ENCODE data around the gene XPNPEP2. TPM values are rescaled to one million over a fixed set of nuclear protein-coding genes. Genes with fewer than 3 reads are reported as not detected.

The XPNPEP2 gene
- total and polyA plus RNA-seq, 11 donors = 0.19 to 2.1 (median 0.55) TPM

- Histone ChIP-seq H3K9me3 (no peaks in the 10 kb centered on the region), H3K4me1 (peaks cover 0 to 30% (median 0%) of the 10 kb centered on the region in 12 donors), H3K27me3 (no peaks in the 10 kb centered on the region), H3K27ac (no peak overlapping the region), H3K36me3 (peaks cover 0 to 3% (median 0%) of the 10 kb centered on the region in 9 donors), H3K4me3 (peak overlapping the region in 1 of 12 donors; percentile 64)
- ATAC-seq (no peak), DNase-seq (no peak)
- 86 to 92% (median 89%) methylated on average over 8 to 11 of the region's 11 CpGs for WGBS, 4 donors
- intact Hi-C loops (cut with DNase I) = no loop called here
- TF ChIP-seq POLR2A (IDR thresholded peaks at IDR 0.05) (no peak), CTCF (IDR thresholded peaks at IDR 0.05) (no peak)
Observed at GRCh38 chrX:129783291-129783713, 44.5 kb downstream of the XPNPEP2 start.

GRCh38 chrX:129784371-129784770, 45.6 kb downstream of the XPNPEP2 start:
- no peaks in the 10 kb centered on the region for H3K9me3 ChIP-seq
- no peak overlapping the region for H3K27ac ChIP-seq
- intact Hi-C loops (cut with DNase I) = no loop called here
- DNase-seq = no peak
- WGBS, 4 donors = 84 to 89% (median 87%) methylated on average over 7 of the region's 7 CpGs
- peaks cover 0 to 6% (median 0%) of the 10 kb centered on the region in 9 donors for H3K36me3 ChIP-seq
- H3K4me1 ChIP-seq = peaks cover 0 to 21% (median 0%) of the 10 kb centered on the region in 12 donors
- peak overlapping the region in 1 of 12 donors; percentile 64 for H3K4me3 ChIP-seq
- TF ChIP-seq CTCF (IDR thresholded peaks at IDR 0.05) (no peak), POLR2A (IDR thresholded peaks at IDR 0.05) (no peak)
- ATAC-seq = no peak
- H3K27me3 ChIP-seq = no peaks in the 10 kb centered on the region

DNA sequence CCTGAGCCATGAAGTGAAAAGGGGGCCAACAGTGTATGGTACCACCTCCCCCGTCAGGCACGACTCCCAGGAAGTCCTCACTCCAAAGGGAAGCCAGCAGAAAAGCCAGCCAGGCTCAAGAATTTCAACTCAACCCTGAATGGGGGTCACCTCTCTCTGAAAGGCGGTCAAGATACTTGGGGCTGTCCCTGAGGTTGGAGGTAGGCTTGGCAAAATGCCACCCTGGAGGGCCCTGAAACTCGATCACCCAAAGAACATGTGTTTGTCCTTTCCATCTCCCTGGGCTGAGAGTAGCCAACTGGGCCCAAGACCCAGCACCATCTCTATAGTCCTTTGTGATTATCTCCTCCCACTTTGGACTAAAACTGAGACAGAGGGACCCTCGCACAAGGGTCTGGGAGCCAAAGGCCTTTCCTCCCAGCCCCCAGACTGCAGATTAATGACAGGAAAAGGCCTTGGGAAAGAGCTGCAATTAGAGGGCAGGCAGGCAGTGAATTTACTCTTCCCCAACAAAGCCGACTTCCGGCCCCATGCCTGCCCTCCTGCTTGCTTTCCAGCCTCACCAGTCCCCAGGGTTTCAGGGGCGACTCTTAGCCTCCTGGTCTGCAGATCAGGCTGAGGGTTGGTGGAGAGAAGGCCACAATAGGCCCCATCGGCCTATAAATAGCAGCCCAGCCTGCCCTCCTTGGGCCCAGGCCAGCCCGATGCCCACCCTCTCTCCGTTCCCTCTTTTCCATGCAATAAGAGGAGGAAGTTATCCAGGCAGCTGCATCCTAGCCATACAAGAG, 46.6 kb downstream of the XPNPEP2 start:
- Histone ChIP-seq H3K36me3 (peaks cover 0 to 8% (median 0%) of the 10 kb centered on the region in 9 donors), H3K4me1 (peaks cover 0 to 19% (median 0%) of the 10 kb centered on the region in 12 donors), H3K27ac (peak overlapping the region in 1 of 12 donors; percentile 46), H3K4me3 (peak overlapping the region in 1 of 12 donors; percentile 17), H3K9me3 (no peaks in the 10 kb centered on the region), H3K27me3 (no peaks in the 10 kb centered on the region)
- no peak for TF ChIP-seq POLR2A (IDR thresholded peaks at IDR 0.05)
- no peak for TF ChIP-seq CTCF (IDR thresholded peaks at IDR 0.05)
- ATAC-seq (no peak), DNase-seq (no peak)
- intact Hi-C loops (cut with DNase I) = no loop called here
- WGBS, 4 donors = 61 to 66% (median 66%) methylated on average over 11 of the region's 11 CpGs

DNA sequence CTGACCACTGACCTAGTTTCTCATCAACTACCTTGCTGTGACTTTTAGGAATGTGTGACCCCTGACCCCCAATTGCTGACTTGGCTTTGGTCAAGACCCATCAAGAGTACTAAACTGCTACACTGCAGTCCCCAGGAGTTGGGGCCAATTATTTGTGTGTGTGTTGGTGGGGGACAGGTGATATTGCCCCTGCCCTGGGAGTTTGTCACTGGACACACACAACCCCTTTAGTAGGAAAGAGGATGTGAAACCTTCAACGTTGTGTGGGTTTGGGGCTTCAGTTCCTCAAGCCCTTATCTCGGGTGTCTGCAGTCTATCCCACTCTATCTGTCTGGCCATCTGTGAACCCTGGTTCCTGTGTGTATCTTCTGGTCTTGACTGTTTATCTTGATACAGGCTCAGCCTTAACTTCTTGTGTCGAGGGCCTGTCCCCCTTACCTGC, 47.5 kb downstream of the XPNPEP2 start:
- Histone ChIP-seq H3K36me3 (peaks cover 0 to 16% (median 0%) of the 10 kb centered on the region in 9 donors), H3K4me3 (no peak overlapping the region), H3K27ac (no peak overlapping the region), H3K9me3 (no peaks in the 10 kb centered on the region), H3K4me1 (peaks cover 0 to 19% (median 0%) of the 10 kb centered on the region in 12 donors), H3K27me3 (no peaks in the 10 kb centered on the region)
- ATAC-seq (no peak), DNase-seq (no peak)
- TF ChIP-seq POLR2A (IDR thresholded peaks at IDR 0.05) (no peak), CTCF (IDR thresholded peaks at IDR 0.05) (no peak)
- intact Hi-C loops (cut with DNase I) = no loop called here
- 50 to 66% (median 59%) methylated on average over 3 of the region's 3 CpGs for WGBS, 4 donors

Data from heart left ventricle (tissue), 16 donors.